Epithelial cell of esophagus (primary cell): ENCODE results near the gene SLC22A6.

Experiments used
- DNase-seq: peaks from one replicate; pipeline ENCODE4 v3.0.0; 2010; ENCODE audit warnings: low read depth
- H3K4me3 ChIP-seq: 2 replicates; pipeline ENCODE4 v1.5.1; 2011; ENCODE audit warnings: mild to moderate bottlenecking, low read length, control low read depth
- CTCF ChIP-seq: IDR thresholded peaks from 2 replicates; pipeline ENCODE4 v1.5.1; 2011; ENCODE audit warnings: low read depth, mild to moderate bottlenecking, low read length, control low read depth, inconsistent platforms; ENCODE audit not compliant: insufficient read depth; ENCODE audit errors: missing control alignments

SLC22A6 gene

DNA sequence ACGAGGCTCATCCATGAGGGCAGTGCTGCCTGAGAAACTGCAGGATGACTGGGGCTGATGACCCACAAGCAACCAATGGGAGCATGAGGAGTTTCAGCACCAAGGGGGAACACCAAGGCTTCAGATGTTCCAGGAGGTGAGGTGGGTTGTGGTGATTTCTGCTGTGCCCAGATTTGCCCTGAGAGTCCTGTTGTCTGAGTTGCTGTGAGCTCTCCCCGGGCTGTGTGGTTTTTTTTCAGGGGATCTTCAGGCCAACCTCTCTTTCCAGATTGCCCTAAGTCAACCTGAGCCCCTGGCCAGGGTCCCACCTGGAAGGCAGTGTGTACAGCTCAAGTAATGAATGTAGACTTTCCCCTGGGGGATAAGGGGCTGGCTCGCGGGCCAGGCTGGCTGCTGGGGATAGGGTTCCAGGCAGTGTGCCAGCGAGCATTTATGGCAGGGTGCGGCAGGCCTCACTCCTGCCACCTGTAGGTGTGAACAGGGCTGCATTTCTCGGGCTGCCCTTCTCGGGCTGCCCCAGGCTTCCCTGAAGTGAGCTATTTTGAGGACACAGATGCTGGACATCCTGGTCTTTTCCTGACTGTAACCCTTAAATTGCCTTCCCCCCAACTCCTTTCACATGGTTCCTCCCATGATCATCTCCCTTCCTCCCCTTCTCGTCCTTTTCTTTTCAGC lies 9.8 kb downstream of the SLC22A6 start:
- DNase-seq: peak; percentile 14
- no peak overlapping the region for H3K4me3 ChIP-seq
- peak; percentile 53 for TF ChIP-seq CTCF

DNA sequence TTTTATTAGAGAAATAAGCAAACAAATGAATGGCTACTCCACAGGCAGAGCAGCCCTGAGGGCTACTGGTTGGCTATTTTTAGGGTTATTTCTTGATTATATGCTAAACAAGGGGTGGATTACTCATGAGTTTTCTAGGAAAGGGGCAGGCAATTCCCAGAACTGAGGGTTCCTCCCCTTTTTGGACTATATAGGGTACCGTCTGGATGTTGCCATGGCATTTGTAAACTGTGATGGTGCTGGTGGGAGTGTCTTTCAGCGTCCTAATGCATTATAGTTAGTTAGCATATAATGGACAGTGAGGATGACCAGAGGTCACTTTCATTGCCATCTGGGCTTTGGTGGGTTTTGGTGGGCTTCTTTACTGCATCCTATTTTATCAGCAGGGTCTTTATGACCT lies 19.2 kb downstream of the SLC22A6 start:
- no peak for TF ChIP-seq CTCF
- DNase-seq: no peak

DNA sequence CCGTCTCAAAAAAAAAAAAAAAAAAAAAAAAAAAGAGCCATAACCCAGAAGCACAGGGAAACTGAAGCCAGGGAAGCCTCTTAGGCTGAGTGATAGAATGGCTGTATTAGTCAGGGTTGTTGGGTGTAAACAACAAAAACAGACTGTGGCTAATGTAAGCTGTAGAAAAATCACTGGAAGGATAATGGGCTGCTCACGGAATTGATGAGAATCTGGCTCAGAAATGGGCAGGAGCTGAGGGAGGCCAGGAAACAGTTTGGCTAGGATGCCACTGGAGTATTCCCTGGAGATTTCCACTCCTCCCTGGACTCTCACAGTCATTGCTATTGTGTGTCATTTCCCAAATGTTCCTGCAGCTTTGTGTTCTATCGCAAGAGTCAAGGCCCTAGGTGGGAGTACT lies 22.4 kb downstream of the SLC22A6 start:
- DNase-seq: no peak
- TF ChIP-seq CTCF: no peak
- no peak overlapping the region for H3K4me3 ChIP-seq

More for the DNA sequence above, 19.2 kb downstream of the SLC22A6 start:
- no peak overlapping the region for H3K4me3 ChIP-seq

DNA sequence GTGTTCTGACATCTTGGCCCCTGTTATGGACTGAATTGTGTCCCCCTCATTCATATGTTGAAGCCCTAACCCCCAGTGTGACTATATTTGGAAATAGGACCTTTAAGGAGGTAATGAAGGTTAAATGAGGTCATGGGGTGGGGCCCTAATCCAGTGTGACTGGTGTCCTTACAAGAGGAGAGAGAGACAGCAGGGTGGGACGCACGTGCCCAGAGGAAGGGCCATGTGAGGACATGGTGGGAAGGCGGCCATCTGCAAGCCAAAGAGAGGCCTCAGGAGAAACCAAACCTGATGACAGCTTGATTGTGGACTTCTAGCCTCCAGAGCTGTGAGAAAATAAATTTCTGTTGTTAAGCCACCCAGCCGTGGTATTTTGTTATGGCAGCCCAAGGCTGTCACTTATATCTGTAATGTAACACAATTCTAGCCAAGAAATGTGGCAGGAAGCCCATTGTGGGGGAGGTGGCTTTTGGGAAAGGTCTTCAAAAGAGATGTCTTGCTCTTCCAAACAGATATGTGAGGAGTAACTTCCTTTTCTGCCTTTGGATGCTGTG lies 23.7 kb downstream of the SLC22A6 start:
- TF ChIP-seq CTCF: no peak
- no peak overlapping the region for H3K4me3 ChIP-seq
- no peak for DNase-seq

DNA sequence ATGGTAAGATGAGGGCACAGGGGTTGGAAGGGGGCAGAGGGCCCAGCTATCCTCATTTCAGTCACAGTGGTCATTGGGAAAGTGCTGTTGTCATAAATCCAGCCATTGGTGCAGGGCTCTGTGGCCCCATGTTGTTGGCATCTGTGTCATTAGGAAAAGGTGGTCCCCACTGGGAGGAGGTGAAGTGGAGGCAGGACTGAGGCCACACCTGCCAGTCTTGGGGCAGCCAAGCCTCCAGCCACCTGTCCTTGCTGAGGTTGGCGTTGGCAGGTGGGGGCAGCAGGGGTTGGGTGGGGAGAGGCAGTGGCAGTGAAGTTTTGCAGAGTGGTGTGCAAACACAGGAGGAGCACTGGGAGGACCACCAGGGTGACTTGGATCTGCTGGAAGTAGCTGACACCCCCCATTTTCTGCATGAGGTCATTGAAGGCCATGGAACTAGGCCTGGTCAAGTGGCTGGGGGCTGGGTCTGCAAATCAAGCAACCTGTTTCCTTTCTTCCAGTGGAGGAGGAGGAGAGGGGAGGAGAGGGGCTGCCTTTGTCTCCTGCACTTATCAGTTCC lies 25.3 kb downstream of the SLC22A6 start:
- no peak overlapping the region for H3K4me3 ChIP-seq
- no peak for DNase-seq
- TF ChIP-seq CTCF: no peak

DNA sequence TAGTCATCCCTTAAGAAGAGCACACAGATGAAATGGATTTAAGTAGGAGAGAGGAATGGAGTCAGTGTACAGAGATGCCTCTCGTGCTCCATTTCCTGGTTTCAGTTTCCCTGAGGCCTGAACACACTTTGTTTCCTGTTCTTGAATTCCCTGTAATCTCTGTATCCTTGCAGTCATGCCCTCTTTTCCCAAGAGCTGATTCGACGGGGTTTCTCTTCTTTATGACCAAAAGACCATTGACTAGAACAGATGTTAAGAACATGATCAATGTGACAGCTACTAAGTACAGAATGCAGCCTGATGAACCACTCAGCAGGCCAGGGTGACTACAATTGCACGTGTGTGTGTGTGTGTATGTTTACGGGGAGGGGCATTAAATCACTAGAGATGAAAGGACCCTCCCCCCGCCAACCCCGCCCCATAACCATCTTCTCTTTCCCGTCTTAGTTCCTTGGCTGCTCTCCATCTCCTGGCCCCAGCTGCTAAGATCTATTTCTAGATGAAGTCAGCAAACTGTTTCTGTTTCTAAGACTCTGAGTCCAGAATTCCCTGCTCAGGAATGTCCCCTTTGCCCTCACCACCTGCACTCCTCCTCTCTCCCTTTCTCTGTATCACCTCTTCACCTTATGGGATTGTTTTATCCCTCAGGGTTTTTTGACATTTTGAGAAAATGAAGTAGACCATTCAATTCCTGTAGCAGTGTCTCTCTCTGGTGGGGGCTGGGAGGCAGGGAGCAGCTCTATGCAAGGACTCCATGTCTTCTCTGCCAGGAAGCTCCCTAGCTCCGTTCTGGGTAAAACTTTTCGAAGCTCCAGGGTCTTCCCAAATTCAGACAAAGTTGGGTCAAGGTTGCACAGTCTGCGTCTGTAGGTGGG lies 26.0 kb downstream of the SLC22A6 start:
- H3K4me3 ChIP-seq: no peak overlapping the region
- peak; percentile 5 for DNase-seq
- no peak for TF ChIP-seq CTCF
